HepG2 (cell line): Measurements from ENCODE around the gene KXD1. TPM values are rescaled to one million over a fixed set of nuclear protein-coding genes. Genes with fewer than 3 reads are reported as not detected.

Source experiments
- DDIT3 ChIP-seq: sonication (generic); formaldehyde crosslinking; IDR thresholded peaks from 2 replicates; pipeline ENCODE4 v1.4.0; 2020; ENCODE audit warnings: mild to moderate bottlenecking, missing genetic modification reagents
- FOSL1 ChIP-seq: sonication (generic); formaldehyde crosslinking; IDR thresholded peaks from 2 replicates; pipeline ENCODE4 v1.9.0; 2021; ENCODE audit warnings: missing genetic modification reagents, borderline replicate concordance
- HNF4A ChIP-seq: sonication (generic); formaldehyde crosslinking; IDR thresholded peaks from 2 replicates; pipeline ENCODE4 v1.4.0; 2020; ENCODE audit warnings: missing genetic modification reagents
- HNRNPUL1 ChIP-seq: fragments of 200-400 bp; formaldehyde crosslinking; IDR thresholded peaks from 2 replicates; pipeline ENCODE4 v1.6.1; 2017; ENCODE audit warnings: low read depth, mild to moderate bottlenecking, low read length, moderate library complexity
- NFYB ChIP-seq: sonication (generic); formaldehyde crosslinking; IDR thresholded peaks from 2 replicates; pipeline ENCODE4 v1.4.0; 2020; ENCODE audit warnings: missing genetic modification reagents
- TBX2 ChIP-seq: sonication (generic); formaldehyde crosslinking; IDR thresholded peaks from 2 replicates; pipeline ENCODE4 v1.5.0; 2020; ENCODE audit warnings: missing genetic modification reagents, mild to moderate bottlenecking, borderline replicate concordance
- THAP9 ChIP-seq: sonication (generic); formaldehyde crosslinking; IDR thresholded peaks from 2 replicates; pipeline ENCODE4; 2020; ENCODE audit warnings: missing genetic modification reagents, mild to moderate bottlenecking, borderline replicate concordance
- TOPORS ChIP-seq: sonication (generic); formaldehyde crosslinking; IDR thresholded peaks from 2 replicates; pipeline ENCODE4 v1.8.0; 2023; ENCODE audit warnings: mild to moderate bottlenecking, missing genetic modification reagents
- U2AF1 ChIP-seq: fragments of 200-400 bp; formaldehyde crosslinking; optimal IDR thresholded peaks from 2 replicates; pipeline ENCODE3; 2017; ENCODE audit warnings: mild to moderate bottlenecking, low read depth, low read length
- ZNF24 ChIP-seq: fragments of 450-650 bp; IDR thresholded peaks from 2 replicates; pipeline ENCODE4 v1.6.1; 2017; ENCODE audit warnings: antibody characterized with exemption, mild to moderate bottlenecking
- ZNF282 ChIP-seq: fragments of 450-650 bp; IDR thresholded peaks from 2 replicates; pipeline ENCODE4 v1.6.1; 2018; ENCODE audit not compliant: partially characterized antibody
- ZNF44 ChIP-seq: sonication (generic); formaldehyde crosslinking; IDR thresholded peaks from 2 replicates; pipeline ENCODE4 v1.5.1; 2020; ENCODE audit warnings: mild to moderate bottlenecking, missing genetic modification reagents
- ZNF614 ChIP-seq: IDR thresholded peaks from 2 replicates; pipeline ENCODE4 v1.6.1; 2018; ENCODE audit warnings: missing biosample characterization, missing genetic modification reagents, inconsistent platforms, borderline replicate concordance
- ZNF660 ChIP-seq: sonication (generic); formaldehyde crosslinking; IDR thresholded peaks from 2 replicates; pipeline ENCODE4 v1.5.1; 2020; ENCODE audit warnings: mild to moderate bottlenecking, low read depth, missing genetic modification reagents, borderline replicate concordance
- polyA plus RNA-seq, 8 experiments: library from polyadenylated mRNA; depleted of rRNA in 3 of 8; stranded (reverse) in 7 of 8; unstranded in 1 of 8; fragments of >200 nt; fragmentation: Illumina TruSeq in 4 of 8; extraction: Trizol in 4 of 8; gene quantifications; 2 replicates each; pipeline versions ENCODE4 v1.2.1 to v1.2.3, GENCODE V29; 2011 to 2016; ENCODE audit warnings: low read depth in 4 of 8, missing spikeins in 1 of 8, mixed read lengths in 1 of 8; ENCODE audit not compliant: insufficient read depth in 1 of 8
- total RNA-seq, 5 experiments: library from RNA; depleted of rRNA; stranded (reverse); fragments of >200 nt; fragmentation: Illumina TruSeq; extraction: Trizol; gene quantifications; 2 replicates each; pipeline ENCODE4 v1.2.3, GENCODE V29; 2016; ENCODE audit warnings: low read depth in 1 of 5
- TF ChIP-seq, protein P1 (sequence below): sonication (generic); formaldehyde crosslinking; IDR thresholded peaks from 2 replicates; pipeline ENCODE4 v1.9.0; 2021; ENCODE audit warnings: mild to moderate bottlenecking, missing genetic modification reagents
- TF ChIP-seq, protein P2 (sequence below): IDR thresholded peaks from 2 replicates; pipeline ENCODE4 v1.6.1; 2016; ENCODE audit warnings: low read depth, control low read depth
- TF ChIP-seq, protein P3 (sequence below): sonication (generic); formaldehyde crosslinking; IDR thresholded peaks from 2 replicates; pipeline ENCODE4 v1.4.0; 2020; ENCODE audit warnings: missing genetic modification reagents

The KXD1 gene
- total and polyA plus RNA-seq, 2 of the 13 experiments (the other 11 are each of a cell fraction or from before 2014, with no cell fraction given): 44.6 to 143 TPM

DNA sequence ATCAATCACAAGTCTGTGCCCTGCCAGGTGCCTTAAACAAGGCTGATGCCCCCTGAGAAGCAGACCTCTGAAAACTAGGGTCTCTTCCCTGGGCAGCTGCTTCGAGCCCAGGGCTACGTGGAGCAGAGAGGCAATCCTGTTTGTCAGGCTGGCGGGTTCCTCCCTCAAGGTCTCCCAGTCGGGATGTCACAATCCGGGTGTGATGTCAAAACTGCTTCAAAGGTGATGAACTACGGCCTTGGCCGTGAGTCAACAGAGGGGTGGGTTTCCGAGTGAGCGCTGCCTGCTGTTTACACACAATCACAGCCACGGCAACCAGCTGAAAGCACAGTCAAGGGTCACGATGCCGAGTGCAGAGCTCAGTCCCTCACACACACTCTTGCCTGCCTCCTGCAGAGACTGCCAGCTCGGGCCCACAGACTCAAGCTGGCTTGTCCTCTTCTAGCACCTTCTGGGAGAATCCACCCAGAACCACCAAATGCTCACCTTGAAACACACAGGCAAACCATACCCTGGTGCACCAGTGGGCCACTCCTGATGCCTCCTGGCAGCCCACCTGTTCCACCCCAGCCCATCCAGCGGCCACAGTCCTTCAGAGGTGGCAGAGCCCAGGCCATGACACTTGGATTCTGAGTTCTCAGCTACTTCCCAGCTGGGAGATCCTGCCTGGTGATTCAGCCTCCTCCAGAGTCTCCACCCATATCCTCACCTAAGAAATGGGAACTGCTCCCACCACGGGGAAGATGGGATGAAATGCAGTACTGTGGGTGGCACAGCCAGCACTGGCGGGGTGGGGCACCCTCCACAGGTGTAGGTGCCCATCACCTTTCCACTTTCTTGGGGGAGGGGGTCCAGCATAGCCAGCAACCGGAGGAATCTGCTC is 42.6 kb upstream of the KXD1 start (continued):
- TF ChIP-seq ZNF660 (CRISPR knock-in tag) (no peak), ZNF44 (CRISPR knock-in tag) (peak; percentile 68), U2AF1 (peak; percentile 49), THAP9 (CRISPR knock-in tag) (peak; percentile 74; the same call in 1 of the 2 replicates), HNF4A (CRISPR knock-in tag) (peak; percentile 99), DDIT3 (CRISPR knock-in tag) (peak; percentile 47; the same call in 1 of the 2 replicates), HNRNPUL1 (no peak), TOPORS (CRISPR knock-in tag) (peak; percentile 44; the same call in 1 of the 2 replicates), ZNF614 (peak; percentile 98), ZNF282 (no peak), ZNF24 (no peak), NFYB (no peak; the same call in 1 of the 2 replicates), FOSL1 (CRISPR knock-in tag) (peak; percentile 58; the same call in 1 of the 2 replicates), TBX2 (CRISPR knock-in tag) (peak; percentile 99)
- TF ChIP-seq, protein P1, sequence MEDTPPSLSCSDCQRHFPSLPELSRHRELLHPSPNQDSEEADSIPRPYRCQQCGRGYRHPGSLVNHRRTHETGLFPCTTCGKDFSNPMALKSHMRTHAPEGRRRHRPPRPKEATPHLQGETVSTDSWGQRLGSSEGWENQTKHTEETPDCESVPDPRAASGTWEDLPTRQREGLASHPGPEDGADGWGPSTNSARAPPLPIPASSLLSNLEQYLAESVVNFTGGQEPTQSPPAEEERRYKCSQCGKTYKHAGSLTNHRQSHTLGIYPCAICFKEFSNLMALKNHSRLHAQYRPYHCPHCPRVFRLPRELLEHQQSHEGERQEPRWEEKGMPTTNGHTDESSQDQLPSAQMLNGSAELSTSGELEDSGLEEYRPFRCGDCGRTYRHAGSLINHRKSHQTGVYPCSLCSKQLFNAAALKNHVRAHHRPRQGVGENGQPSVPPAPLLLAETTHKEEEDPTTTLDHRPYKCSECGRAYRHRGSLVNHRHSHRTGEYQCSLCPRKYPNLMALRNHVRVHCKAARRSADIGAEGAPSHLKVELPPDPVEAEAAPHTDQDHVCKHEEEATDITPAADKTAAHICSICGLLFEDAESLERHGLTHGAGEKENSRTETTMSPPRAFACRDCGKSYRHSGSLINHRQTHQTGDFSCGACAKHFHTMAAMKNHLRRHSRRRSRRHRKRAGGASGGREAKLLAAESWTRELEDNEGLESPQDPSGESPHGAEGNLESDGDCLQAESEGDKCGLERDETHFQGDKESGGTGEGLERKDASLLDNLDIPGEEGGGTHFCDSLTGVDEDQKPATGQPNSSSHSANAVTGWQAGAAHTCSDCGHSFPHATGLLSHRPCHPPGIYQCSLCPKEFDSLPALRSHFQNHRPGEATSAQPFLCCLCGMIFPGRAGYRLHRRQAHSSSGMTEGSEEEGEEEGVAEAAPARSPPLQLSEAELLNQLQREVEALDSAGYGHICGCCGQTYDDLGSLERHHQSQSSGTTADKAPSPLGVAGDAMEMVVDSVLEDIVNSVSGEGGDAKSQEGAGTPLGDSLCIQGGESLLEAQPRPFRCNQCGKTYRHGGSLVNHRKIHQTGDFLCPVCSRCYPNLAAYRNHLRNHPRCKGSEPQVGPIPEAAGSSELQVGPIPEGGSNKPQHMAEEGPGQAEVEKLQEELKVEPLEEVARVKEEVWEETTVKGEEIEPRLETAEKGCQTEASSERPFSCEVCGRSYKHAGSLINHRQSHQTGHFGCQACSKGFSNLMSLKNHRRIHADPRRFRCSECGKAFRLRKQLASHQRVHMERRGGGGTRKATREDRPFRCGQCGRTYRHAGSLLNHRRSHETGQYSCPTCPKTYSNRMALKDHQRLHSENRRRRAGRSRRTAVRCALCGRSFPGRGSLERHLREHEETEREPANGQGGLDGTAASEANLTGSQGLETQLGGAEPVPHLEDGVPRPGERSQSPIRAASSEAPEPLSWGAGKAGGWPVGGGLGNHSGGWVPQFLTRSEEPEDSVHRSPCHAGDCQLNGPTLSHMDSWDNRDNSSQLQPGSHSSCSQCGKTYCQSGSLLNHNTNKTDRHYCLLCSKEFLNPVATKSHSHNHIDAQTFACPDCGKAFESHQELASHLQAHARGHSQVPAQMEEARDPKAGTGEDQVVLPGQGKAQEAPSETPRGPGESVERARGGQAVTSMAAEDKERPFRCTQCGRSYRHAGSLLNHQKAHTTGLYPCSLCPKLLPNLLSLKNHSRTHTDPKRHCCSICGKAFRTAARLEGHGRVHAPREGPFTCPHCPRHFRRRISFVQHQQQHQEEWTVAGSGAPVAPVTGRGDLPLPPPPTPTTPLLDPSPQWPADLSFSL (CRISPR knock-in tag): peak; percentile 80; the same call in 1 of the 2 replicates
- TF ChIP-seq, protein P2, sequence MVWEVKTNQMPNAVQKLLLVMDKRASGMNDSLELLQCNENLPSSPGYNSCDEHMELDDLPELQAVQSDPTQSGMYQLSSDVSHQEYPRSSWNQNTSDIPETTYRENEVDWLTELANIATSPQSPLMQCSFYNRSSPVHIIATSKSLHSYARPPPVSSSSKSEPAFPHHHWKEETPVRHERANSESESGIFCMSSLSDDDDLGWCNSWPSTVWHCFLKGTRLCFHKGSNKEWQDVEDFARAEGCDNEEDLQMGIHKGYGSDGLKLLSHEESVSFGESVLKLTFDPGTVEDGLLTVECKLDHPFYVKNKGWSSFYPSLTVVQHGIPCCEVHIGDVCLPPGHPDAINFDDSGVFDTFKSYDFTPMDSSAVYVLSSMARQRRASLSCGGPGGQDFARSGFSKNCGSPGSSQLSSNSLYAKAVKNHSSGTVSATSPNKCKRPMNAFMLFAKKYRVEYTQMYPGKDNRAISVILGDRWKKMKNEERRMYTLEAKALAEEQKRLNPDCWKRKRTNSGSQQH (CRISPR knock-in tag): peak; percentile 87
- TF ChIP-seq, protein P3, sequence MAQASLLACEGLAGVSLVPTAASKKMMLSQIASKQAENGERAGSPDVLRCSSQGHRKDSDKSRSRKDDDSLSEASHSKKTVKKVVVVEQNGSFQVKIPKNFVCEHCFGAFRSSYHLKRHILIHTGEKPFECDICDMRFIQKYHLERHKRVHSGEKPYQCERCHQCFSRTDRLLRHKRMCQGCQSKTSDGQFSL (CRISPR knock-in tag): no peak
